Neural progenitor cell (in vitro differentiated cells): ENCODE data around the gene ZNF587. TPM values are rescaled to one million over a fixed set of nuclear protein-coding genes. Genes with fewer than 3 reads are reported as not detected.

Source experiments
- DNase-seq: peaks from one replicate; pipeline ENCODE4 v3.0.0-alpha.2; 2016; ENCODE audit warnings: low spot score
- H2AFZ ChIP-seq: fragments of 200-600 bp; sonication (generic); replicated peaks from 2 replicates; pipeline ENCODE4 v1.6.1; 2016; ENCODE audit warnings: antibody characterized with exemption
- H3F3A ChIP-seq: fragments of 200-600 bp; sonication (generic); 2 replicates; pipeline ENCODE4 v1.6.1; 2016; ENCODE audit warnings: antibody characterized with exemption, low read depth
- H3K27ac ChIP-seq: fragments of 200-600 bp; sonication (generic); 2 replicates; pipeline ENCODE4 v1.5.1; 2016; ENCODE audit warnings: mild to moderate bottlenecking
- H3K27me3 ChIP-seq: fragments of 200-600 bp; sonication (generic); 2 replicates; pipeline ENCODE4 v1.6.1; 2016; ENCODE audit warnings: mild to moderate bottlenecking, moderate library complexity
- H3K36me3 ChIP-seq: fragments of 200-600 bp; sonication (generic); 2 replicates; pipeline ENCODE4 v1.5.1; 2016
- H3K4me1 ChIP-seq: fragments of 200-600 bp; sonication (generic); 2 replicates; pipeline ENCODE4 v1.6.1; 2016; ENCODE audit warnings: mixed run types
- H3K4me2 ChIP-seq: fragments of 200-600 bp; sonication (generic); 2 replicates; pipeline ENCODE4 v1.6.1; 2016
- H3K4me3 ChIP-seq: fragments of 200-600 bp; sonication (generic); 2 replicates; pipeline ENCODE4 v1.5.1; 2016
- H3K79me2 ChIP-seq: fragments of 200-600 bp; sonication (generic); 2 replicates; pipeline ENCODE4 v1.6.1; 2016; ENCODE audit warnings: low read depth
- H3K9ac ChIP-seq: fragments of 200-600 bp; sonication (generic); 2 replicates; pipeline ENCODE4 v1.6.1; 2016
- H3K9me3 ChIP-seq: fragments of 200-600 bp; sonication (generic); 2 replicates; pipeline ENCODE4 v1.5.1; 2016; ENCODE audit warnings: low read depth
- H4K20me1 ChIP-seq: fragments of 200-600 bp; sonication (generic); 2 replicates; pipeline ENCODE4 v1.6.1; 2016; ENCODE audit warnings: low read depth
- H3K27ac Mint-ChIP-seq: 3 replicates; pipeline ENCODE4 v1.8.0; 2021; ENCODE audit warnings: mixed read lengths
- H3K27me3 Mint-ChIP-seq: 2 replicates; pipeline ENCODE4 v1.8.0; 2022; ENCODE audit warnings: low read depth, mild to moderate bottlenecking, inconsistent platforms, moderate library complexity, mixed read lengths; ENCODE audit not compliant: insufficient read depth
- H3K36me3 Mint-ChIP-seq: 3 replicates; pipeline ENCODE4 v1.8.0; 2021; ENCODE audit warnings: mixed read lengths
- H3K4me1 Mint-ChIP-seq: 3 replicates; pipeline ENCODE4 v1.8.0; 2021; ENCODE audit warnings: mixed read lengths
- H3K4me3 Mint-ChIP-seq: 3 replicates; pipeline ENCODE4 v1.8.0; 2021; ENCODE audit warnings: mild to moderate bottlenecking, moderate library complexity, mixed read lengths
- H3K9me3 Mint-ChIP-seq: 3 replicates; pipeline ENCODE4 v1.8.0; 2020; ENCODE audit warnings: mixed read lengths
- EZH2 ChIP-seq: fragments of 200-600 bp; sonication (generic); IDR thresholded peaks from 2 replicates; pipeline ENCODE4 v1.6.1; 2017; ENCODE audit warnings: antibody characterized with exemption, mild to moderate bottlenecking, moderate library complexity
- EZH2phosphoT487 ChIP-seq: fragments of 200-600 bp; sonication (generic); IDR thresholded peaks from 2 replicates; pipeline ENCODE4 v1.6.1; 2017; ENCODE audit warnings: antibody characterized with exemption
- total RNA-seq: library from RNA; depleted of rRNA; stranded (reverse); fragments of >200 nt; gene quantifications from 2 replicates; pipeline ENCODE4 v1.2.3, GENCODE V29; 2015; ENCODE audit warnings: low replicate concordance
- TF ChIP-seq, protein P1 (sequence below): fragments of 200-600 bp; sonication (generic); IDR thresholded peaks from 2 replicates; pipeline ENCODE4 v1.5.1; 2017; ENCODE audit warnings: antibody characterized with exemption, mild to moderate bottlenecking

ZNF587 gene
- total RNA-seq, 1 donor from 2014 or later, result 48.2 TPM

DNA sequence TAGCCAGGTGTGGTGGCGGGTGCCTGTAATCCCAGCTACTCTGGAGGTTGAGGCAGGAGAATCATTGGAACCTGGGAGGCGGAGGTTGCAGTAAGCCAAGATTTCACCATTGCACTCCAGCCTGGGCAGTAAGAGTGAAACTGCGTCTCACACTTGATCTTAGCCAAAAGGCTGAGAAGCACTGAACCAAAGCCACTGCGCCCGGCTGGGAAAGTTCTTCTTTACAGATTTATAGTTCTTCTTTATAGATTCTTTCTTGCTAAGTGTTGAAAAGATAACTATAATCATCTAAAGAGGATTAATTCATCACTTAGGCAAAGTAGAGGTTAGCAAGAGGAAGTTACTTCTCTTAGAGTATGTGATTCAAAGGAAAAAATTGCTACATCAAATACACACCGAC, 55.6 kb downstream of the ZNF587 start:
- H3K79me2 ChIP-seq, result no peaks in the 10 kb centered on the region
- peaks cover 4% of the 10 kb centered on the region for H4K20me1 ChIP-seq
- H3K4me2 ChIP-seq, result no peak overlapping the region
- no peak overlapping the region for H3K27ac ChIP-seq
- H3K27me3 ChIP-seq, result no peaks in the 10 kb centered on the region
- no peak overlapping the region for H3K4me3 ChIP-seq
- no peaks in the 10 kb centered on the region for H3K9me3 ChIP-seq
- no peak for DNase-seq
- Mint-ChIP-seq H3K27ac (no peak overlapping the region), H3K27me3 (no peaks in the 10 kb centered on the region), H3K9me3 (peaks cover 50% of the 10 kb centered on the region), H3K36me3 (peaks cover 59% of the 10 kb centered on the region), H3K4me3 (no peak overlapping the region), H3K4me1 (no peaks in the 10 kb centered on the region)
- H2AFZ ChIP-seq, result no peak overlapping the region
- TF ChIP-seq, protein P1, sequence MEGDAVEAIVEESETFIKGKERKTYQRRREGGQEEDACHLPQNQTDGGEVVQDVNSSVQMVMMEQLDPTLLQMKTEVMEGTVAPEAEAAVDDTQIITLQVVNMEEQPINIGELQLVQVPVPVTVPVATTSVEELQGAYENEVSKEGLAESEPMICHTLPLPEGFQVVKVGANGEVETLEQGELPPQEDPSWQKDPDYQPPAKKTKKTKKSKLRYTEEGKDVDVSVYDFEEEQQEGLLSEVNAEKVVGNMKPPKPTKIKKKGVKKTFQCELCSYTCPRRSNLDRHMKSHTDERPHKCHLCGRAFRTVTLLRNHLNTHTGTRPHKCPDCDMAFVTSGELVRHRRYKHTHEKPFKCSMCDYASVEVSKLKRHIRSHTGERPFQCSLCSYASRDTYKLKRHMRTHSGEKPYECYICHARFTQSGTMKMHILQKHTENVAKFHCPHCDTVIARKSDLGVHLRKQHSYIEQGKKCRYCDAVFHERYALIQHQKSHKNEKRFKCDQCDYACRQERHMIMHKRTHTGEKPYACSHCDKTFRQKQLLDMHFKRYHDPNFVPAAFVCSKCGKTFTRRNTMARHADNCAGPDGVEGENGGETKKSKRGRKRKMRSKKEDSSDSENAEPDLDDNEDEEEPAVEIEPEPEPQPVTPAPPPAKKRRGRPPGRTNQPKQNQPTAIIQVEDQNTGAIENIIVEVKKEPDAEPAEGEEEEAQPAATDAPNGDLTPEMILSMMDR, result no peak
- TF ChIP-seq EZH2 (no peak), EZH2phosphoT487 (no peak)
- H3K4me1 ChIP-seq, result no peaks in the 10 kb centered on the region
- no peaks in the 10 kb centered on the region for H3F3A ChIP-seq
- H3K36me3 ChIP-seq, result no peaks in the 10 kb centered on the region
- no peak overlapping the region for H3K9ac ChIP-seq

DNA sequence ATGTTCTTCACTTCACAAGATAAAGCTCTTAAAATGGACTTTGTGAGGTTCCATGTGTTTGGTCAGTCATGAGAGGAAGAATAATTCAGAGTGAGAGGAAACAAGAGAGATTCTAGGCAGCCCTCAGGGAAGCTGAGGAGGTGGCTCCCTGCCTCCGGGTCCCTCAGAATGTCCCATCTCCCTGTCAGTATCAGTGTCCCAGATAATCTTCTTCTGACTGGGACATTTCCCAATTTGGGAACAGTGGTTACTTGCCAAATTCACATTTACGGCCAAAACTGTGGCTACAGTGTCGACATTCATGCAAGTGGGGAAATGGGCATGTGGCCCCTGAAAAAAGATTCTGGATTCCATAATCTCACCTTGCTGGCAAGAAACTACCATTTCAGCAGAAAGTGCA, 57.7 kb downstream of the ZNF587 start:
- DNase-seq, result no peak
- no peaks in the 10 kb centered on the region for H3K27me3 ChIP-seq
- peaks cover 63% of the 10 kb centered on the region for H3K9me3 Mint-ChIP-seq
- TF ChIP-seq EZH2, result no peak
- TF ChIP-seq, protein P1, result no peak
- TF ChIP-seq EZH2phosphoT487, result no peak
- peaks cover 4% of the 10 kb centered on the region for H4K20me1 ChIP-seq
- no peak overlapping the region for H3K4me3 Mint-ChIP-seq
- H3K4me2 ChIP-seq, result no peak overlapping the region
- H3K9me3 ChIP-seq, result no peaks in the 10 kb centered on the region
- no peak overlapping the region for H3K4me3 ChIP-seq
- H3K4me1 Mint-ChIP-seq, result no peaks in the 10 kb centered on the region
- no peak overlapping the region for H2AFZ ChIP-seq
- no peak overlapping the region for H3K27ac Mint-ChIP-seq
- no peaks in the 10 kb centered on the region for H3K36me3 ChIP-seq
- peaks cover 2% of the 10 kb centered on the region for H3K27me3 Mint-ChIP-seq
- peaks cover 72% of the 10 kb centered on the region for H3K36me3 Mint-ChIP-seq
- no peaks in the 10 kb centered on the region for H3F3A ChIP-seq
- no peak overlapping the region for H3K27ac ChIP-seq
- H3K9ac ChIP-seq, result no peak overlapping the region
- H3K4me1 ChIP-seq, result no peaks in the 10 kb centered on the region
- peaks cover 3% of the 10 kb centered on the region for H3K79me2 ChIP-seq

DNA sequence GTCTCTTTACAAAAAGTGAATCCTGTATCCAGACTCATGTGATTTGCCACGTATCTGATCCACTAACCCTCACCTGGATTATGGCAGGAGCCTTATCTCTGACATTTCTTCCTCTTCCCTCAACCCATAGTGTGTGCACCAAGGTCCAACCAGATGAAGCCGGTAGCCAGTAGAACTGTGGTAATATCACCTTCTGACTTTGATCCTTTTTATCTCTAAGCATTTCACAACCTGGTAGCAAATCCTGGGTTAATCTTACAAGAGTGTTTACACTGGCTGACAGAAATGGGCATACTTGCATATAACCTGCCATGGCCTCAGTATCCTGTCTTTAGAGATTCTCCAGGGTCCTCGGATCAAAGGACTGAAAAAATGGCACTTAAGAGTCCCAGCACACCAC, 64.9 kb downstream of the ZNF587 start:
- H3K27me3 Mint-ChIP-seq, result peaks cover 10% of the 10 kb centered on the region
- H3K4me1 Mint-ChIP-seq, result peaks cover 12% of the 10 kb centered on the region

More for the DNA sequence above, 64.9 kb downstream of the ZNF587 start:
- no peaks in the 10 kb centered on the region for H4K20me1 ChIP-seq
- DNase-seq, result no peak
- H3K4me3 Mint-ChIP-seq, result peak overlapping the region; percentile 95
- no peak overlapping the region for H3K9ac ChIP-seq
- H3K79me2 ChIP-seq, result peaks cover 38% of the 10 kb centered on the region
- H3F3A ChIP-seq, result peaks cover 17% of the 10 kb centered on the region
- H3K27me3 ChIP-seq, result no peaks in the 10 kb centered on the region
- peak overlapping the region; percentile 96 for H3K4me2 ChIP-seq
- peaks cover 67% of the 10 kb centered on the region for H3K36me3 Mint-ChIP-seq
- no peaks in the 10 kb centered on the region for H3K36me3 ChIP-seq
- no peak overlapping the region for H3K27ac ChIP-seq
- H3K9me3 Mint-ChIP-seq, result peaks cover 58% of the 10 kb centered on the region
- no peak overlapping the region for H3K27ac Mint-ChIP-seq
- no peak overlapping the region for H3K4me3 ChIP-seq
- no peak for TF ChIP-seq EZH2
- TF ChIP-seq EZH2phosphoT487, result no peak
- TF ChIP-seq, protein P1, result no peak
- H3K9me3 ChIP-seq, result no peaks in the 10 kb centered on the region
- H2AFZ ChIP-seq, result no peak overlapping the region
- peaks cover 7% of the 10 kb centered on the region for H3K4me1 ChIP-seq

Other genes with a start within 250 kb of the ZNF587 start
- 10.5 and 20.4 TPM in 2 replicates for gene ZNF530, start 250.0 kb upstream of the ZNF587 start, total RNA-seq
- 40.8 and 55.3 TPM in 2 replicates for gene ZNF134, start 235.6 kb upstream of the ZNF587 start, total RNA-seq
- 27.0 and 42.1 TPM in 2 replicates for gene ZNF211, start 216.7 kb upstream of the ZNF587 start, total RNA-seq
- not detected in 2 replicates for gene ZSCAN4, start 180.9 kb upstream of the ZNF587 start, total RNA-seq
- 31.7 and 36.7 TPM in 2 replicates for gene ZNF551, start 167.9 kb upstream of the ZNF587 start, total RNA-seq
- gene ZNF154, start 140.7 kb upstream of the ZNF587 start, total RNA-seq, result 16.9 and 17.3 TPM in 2 replicates
- gene ZNF671, start 122.2 kb upstream of the ZNF587 start, total RNA-seq, result 15.4 and 17.3 TPM in 2 replicates
- gene ZNF776, start 103.0 kb upstream of the ZNF587 start, total RNA-seq, result 33.9 and 48.3 TPM in 2 replicates
- 19.8 and 21.6 TPM in 2 replicates for gene ZNF586, start 80.2 kb upstream of the ZNF587 start, total RNA-seq
- 5.5 and 11.3 TPM in 2 replicates for gene ZNF552, start 34.9 kb upstream of the ZNF587 start, total RNA-seq
- 16.4 and 24.7 TPM in 2 replicates for gene ZNF587B, start 19.6 kb upstream of the ZNF587 start, total RNA-seq
- gene ZNF814, start 39.2 kb downstream of the ZNF587 start, total RNA-seq, result 30.7 and 33.0 TPM in 2 replicates
- 20.6 and 27.2 TPM in 2 replicates for gene ZNF417, start 66.7 kb downstream of the ZNF587 start, total RNA-seq
- gene ZNF418, start 85.5 kb downstream of the ZNF587 start, total RNA-seq, result 25.9 and 43.0 TPM in 2 replicates
- gene ZNF256, start 97.8 kb downstream of the ZNF587 start, total RNA-seq, result 15.9 and 23.2 TPM in 2 replicates
- gene C19orf18, start 124.7 kb downstream of the ZNF587 start, total RNA-seq, result 0.15 TPM in 1 of 2 replicates, not detected in the other
- gene ZNF606, start 153.0 kb downstream of the ZNF587 start, total RNA-seq, result 48.7 and 50.9 TPM in 2 replicates
- gene ZSCAN1, start 184.2 kb downstream of the ZNF587 start, total RNA-seq, result 0.67 and 4.1 TPM in 2 replicates
- gene ZNF135, start 209.4 kb downstream of the ZNF587 start, total RNA-seq, result 9.5 and 11.1 TPM in 2 replicates
- 49.1 and 144 TPM in 2 replicates for gene ZSCAN18, start 248.4 kb downstream of the ZNF587 start, total RNA-seq